GM12878 (cell line): ENCODE measurements around the gene FAM76B. TPM values are rescaled to one million over a fixed set of nuclear protein-coding genes. Genes with fewer than 3 reads are reported as not detected.

Source experiments
- BMI1 ChIP-seq: fragments of 450-650 bp; IDR thresholded peaks from 2 replicates; pipeline ENCODE4 v1.6.1; 2016; ENCODE audit warnings: mild to moderate bottlenecking, moderate library complexity, borderline replicate concordance
- DPF2 ChIP-seq: fragments of 450-650 bp; IDR thresholded peaks from 2 replicates; pipeline ENCODE4 v1.6.1; 2017; ENCODE audit warnings: mild to moderate bottlenecking
- KLF5 ChIP-seq: fragments of 450-650 bp; IDR thresholded peaks from 2 replicates; pipeline ENCODE4 v1.6.1; 2014; ENCODE audit warnings: mild to moderate bottlenecking; ENCODE audit not compliant: partially characterized antibody
- MEF2A ChIP-seq: IDR thresholded peaks from 2 replicates; pipeline ENCODE4 v1.6.1; 2011; ENCODE audit warnings: low read depth, mild to moderate bottlenecking, low read length, moderate library complexity; ENCODE audit not compliant: insufficient read depth
- POLR2AphosphoS5 ChIP-seq: IDR thresholded peaks from 2 replicates; pipeline ENCODE4 v1.6.1; 2011; ENCODE audit warnings: mild to moderate bottlenecking, low read length, inconsistent platforms
- RAD51 ChIP-seq: fragments of 450-650 bp; IDR thresholded peaks from 2 replicates; pipeline ENCODE4 v1.6.1; 2016; ENCODE audit warnings: moderate library complexity, mild to moderate bottlenecking, inconsistent platforms
- polyA plus RNA-seq, 11 experiments: library from polyadenylated mRNA; depleted of rRNA in 4 of 11; unstranded in 6 of 11; stranded (reverse) in 5 of 11; fragments of >200 nt; fragmentation: Nextera tagmentation in 4 of 11; fragmentation: Illumina TruSeq in 1 of 11; extraction: Ambion mirVana in 4 of 11; extraction: Trizol in 1 of 11; gene quantifications; 1 replicate in 1 of 11; 2 replicates in 10 of 11; pipeline versions ENCODE4 v1.2.1 to v1.2.3, GENCODE V29; 2011 to 2016; ENCODE audit warnings: inconsistent platforms in 2 of 11, missing spikeins in 2 of 11, low read depth in 1 of 11
- total RNA-seq, 4 experiments: library from RNA; depleted of rRNA in 3 of 4; stranded (reverse); fragments of >200 nt in 3 of 4; fragmentation: Illumina TruSeq in 1 of 4; extraction: Trizol in 1 of 4; gene quantifications; 2 replicates each; pipeline versions ENCODE4 v1.2.1 to v1.2.3, GENCODE V29; 2013 to 2021
- TF ChIP-seq, protein P1 (sequence below): fragments of 450-650 bp; IDR thresholded peaks from 2 replicates; pipeline ENCODE4 v1.6.1; 2017; ENCODE audit warnings: mild to moderate bottlenecking, moderate library complexity
- TF ChIP-seq, protein P2 (sequence below): fragments of 450-650 bp; formaldehyde crosslinking; IDR thresholded peaks from 2 replicates; pipeline ENCODE4 v1.4.0; 2020; ENCODE audit warnings: mild to moderate bottlenecking, moderate library complexity
- TF ChIP-seq, protein P3 (sequence below): IDR thresholded peaks from 2 replicates; pipeline ENCODE4 v1.6.1; 2011; ENCODE audit warnings: borderline replicate concordance, low read depth, mild to moderate bottlenecking, moderate library complexity, mixed read lengths, low read length; ENCODE audit not compliant: insufficient read depth; ENCODE audit errors: extremely low read length
- TF ChIP-seq, protein P4 (sequence below): fragments of 450-650 bp; conservative IDR thresholded peaks from 2 replicates; pipeline ENCODE4 v1.6.1; 2017; ENCODE audit warnings: mild to moderate bottlenecking, moderate library complexity

Gene FAM76B
- total and polyA plus RNA-seq, 10 of the 15 experiments (the other 5 are each of a cell fraction or from before 2014, with no cell fraction given) = 13.5 to 56.8 (median 28.4) TPM

DNA sequence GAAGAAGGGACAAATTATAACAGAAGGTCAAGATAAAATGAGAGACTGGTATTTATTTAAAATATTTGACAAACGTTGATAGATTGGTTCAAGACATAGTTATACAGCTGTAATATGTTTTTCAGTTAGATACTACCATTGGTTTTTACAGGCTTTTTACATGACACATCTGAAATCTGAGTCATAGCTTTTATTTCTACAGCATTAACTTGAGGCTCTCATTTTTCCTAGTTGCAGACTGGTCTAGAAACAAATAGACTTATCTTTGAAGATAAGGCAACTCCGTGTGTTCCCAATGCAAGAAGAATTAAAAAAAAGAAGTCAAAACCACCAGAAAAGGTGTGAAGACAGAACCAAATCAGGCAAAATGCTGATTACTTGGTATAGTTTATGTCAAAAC, 32.1 kb upstream of the FAM76B start (continued):
- TF ChIP-seq, protein P1, sequence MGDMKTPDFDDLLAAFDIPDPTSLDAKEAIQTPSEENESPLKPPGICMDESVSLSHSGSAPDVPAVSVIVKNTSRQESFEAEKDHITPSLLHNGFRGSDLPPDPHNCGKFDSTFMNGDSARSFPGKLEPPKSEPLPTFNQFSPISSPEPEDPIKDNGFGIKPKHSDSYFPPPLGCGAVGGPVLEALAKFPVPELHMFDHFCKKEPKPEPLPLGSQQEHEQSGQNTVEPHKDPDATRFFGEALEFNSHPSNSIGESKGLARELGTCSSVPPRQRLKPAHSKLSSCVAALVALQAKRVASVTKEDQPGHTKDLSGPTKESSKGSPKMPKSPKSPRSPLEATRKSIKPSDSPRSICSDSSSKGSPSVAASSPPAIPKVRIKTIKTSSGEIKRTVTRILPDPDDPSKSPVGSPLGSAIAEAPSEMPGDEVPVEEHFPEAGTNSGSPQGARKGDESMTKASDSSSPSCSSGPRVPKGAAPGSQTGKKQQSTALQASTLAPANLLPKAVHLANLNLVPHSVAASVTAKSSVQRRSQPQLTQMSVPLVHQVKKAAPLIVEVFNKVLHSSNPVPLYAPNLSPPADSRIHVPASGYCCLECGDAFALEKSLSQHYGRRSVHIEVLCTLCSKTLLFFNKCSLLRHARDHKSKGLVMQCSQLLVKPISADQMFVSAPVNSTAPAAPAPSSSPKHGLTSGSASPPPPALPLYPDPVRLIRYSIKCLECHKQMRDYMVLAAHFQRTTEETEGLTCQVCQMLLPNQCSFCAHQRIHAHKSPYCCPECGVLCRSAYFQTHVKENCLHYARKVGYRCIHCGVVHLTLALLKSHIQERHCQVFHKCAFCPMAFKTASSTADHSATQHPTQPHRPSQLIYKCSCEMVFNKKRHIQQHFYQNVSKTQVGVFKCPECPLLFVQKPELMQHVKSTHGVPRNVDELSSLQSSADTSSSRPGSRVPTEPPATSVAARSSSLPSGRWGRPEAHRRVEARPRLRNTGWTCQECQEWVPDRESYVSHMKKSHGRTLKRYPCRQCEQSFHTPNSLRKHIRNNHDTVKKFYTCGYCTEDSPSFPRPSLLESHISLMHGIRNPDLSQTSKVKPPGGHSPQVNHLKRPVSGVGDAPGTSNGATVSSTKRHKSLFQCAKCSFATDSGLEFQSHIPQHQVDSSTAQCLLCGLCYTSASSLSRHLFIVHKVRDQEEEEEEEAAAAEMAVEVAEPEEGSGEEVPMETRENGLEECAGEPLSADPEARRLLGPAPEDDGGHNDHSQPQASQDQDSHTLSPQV = no peak
- no peak for TF ChIP-seq DPF2
- no peak for TF ChIP-seq POLR2AphosphoS5
- TF ChIP-seq, protein P2, sequence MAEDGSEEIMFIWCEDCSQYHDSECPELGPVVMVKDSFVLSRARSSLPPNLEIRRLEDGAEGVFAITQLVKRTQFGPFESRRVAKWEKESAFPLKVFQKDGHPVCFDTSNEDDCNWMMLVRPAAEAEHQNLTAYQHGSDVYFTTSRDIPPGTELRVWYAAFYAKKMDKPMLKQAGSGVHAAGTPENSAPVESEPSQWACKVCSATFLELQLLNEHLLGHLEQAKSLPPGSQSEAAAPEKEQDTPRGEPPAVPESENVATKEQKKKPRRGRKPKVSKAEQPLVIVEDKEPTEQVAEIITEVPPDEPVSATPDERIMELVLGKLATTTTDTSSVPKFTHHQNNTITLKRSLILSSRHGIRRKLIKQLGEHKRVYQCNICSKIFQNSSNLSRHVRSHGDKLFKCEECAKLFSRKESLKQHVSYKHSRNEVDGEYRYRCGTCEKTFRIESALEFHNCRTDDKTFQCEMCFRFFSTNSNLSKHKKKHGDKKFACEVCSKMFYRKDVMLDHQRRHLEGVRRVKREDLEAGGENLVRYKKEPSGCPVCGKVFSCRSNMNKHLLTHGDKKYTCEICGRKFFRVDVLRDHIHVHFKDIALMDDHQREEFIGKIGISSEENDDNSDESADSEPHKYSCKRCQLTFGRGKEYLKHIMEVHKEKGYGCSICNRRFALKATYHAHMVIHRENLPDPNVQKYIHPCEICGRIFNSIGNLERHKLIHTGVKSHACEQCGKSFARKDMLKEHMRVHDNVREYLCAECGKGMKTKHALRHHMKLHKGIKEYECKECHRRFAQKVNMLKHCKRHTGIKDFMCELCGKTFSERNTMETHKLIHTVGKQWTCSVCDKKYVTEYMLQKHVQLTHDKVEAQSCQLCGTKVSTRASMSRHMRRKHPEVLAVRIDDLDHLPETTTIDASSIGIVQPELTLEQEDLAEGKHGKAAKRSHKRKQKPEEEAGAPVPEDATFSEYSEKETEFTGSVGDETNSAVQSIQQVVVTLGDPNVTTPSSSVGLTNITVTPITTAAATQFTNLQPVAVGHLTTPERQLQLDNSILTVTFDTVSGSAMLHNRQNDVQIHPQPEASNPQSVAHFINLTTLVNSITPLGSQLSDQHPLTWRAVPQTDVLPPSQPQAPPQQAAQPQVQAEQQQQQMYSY (CRISPR knock-in tag) = no peak
- no peak for TF ChIP-seq RAD51
- no peak for TF ChIP-seq KLF5
- no peak for TF ChIP-seq BMI1
- TF ChIP-seq, protein P3, sequence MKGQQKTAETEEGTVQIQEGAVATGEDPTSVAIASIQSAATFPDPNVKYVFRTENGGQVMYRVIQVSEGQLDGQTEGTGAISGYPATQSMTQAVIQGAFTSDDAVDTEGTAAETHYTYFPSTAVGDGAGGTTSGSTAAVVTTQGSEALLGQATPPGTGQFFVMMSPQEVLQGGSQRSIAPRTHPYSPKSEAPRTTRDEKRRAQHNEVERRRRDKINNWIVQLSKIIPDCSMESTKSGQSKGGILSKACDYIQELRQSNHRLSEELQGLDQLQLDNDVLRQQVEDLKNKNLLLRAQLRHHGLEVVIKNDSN = no peak
- TF ChIP-seq, protein P4, sequence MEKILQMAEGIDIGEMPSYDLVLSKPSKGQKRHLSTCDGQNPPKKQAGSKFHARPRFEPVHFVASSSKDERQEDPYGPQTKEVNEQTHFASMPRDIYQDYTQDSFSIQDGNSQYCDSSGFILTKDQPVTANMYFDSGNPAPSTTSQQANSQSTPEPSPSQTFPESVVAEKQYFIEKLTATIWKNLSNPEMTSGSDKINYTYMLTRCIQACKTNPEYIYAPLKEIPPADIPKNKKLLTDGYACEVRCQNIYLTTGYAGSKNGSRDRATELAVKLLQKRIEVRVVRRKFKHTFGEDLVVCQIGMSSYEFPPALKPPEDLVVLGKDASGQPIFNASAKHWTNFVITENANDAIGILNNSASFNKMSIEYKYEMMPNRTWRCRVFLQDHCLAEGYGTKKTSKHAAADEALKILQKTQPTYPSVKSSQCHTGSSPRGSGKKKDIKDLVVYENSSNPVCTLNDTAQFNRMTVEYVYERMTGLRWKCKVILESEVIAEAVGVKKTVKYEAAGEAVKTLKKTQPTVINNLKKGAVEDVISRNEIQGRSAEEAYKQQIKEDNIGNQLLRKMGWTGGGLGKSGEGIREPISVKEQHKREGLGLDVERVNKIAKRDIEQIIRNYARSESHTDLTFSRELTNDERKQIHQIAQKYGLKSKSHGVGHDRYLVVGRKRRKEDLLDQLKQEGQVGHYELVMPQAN = no peak
- no peak for TF ChIP-seq MEF2A
